GM23338 (cell line): ENCODE measurements around the gene MAPK14. TPM values are rescaled to one million over a fixed set of nuclear protein-coding genes. Genes with fewer than 3 reads are reported as not detected.

Experiments
- ATAC-seq: fragments of 200-7000 bp; cut with Tn5 transposase; 3 replicates; pipeline ENCODE4 v1.9.1; 2020
- DNase-seq: peaks from one replicate; pipeline ENCODE4 v3.0.0-alpha.2; 2015; ENCODE audit warnings: low spot score
- H2AFZ ChIP-seq: fragments of 200-600 bp; sonication (generic); 2 replicates; pipeline ENCODE4 v1.8.0; 2016; ENCODE audit warnings: antibody characterized with exemption, mild to moderate bottlenecking, moderate library complexity
- H3F3A ChIP-seq: fragments of 200-600 bp; sonication (generic); replicated peaks from 2 replicates; pipeline ENCODE4 v1.8.0; 2017; ENCODE audit warnings: antibody characterized with exemption, mixed run types, low read depth
- H3K27ac ChIP-seq: fragments of 200-600 bp; sonication (generic); 2 replicates; pipeline ENCODE4 v1.6.1; 2016; ENCODE audit warnings: low read depth
- H3K27me3 ChIP-seq: fragments of 200-600 bp; sonication (generic); 2 replicates; pipeline ENCODE4 v1.8.0; 2016; ENCODE audit warnings: mild to moderate bottlenecking, mixed run types, moderate library complexity; ENCODE audit not compliant: insufficient read depth
- H3K36me3 ChIP-seq: fragments of 200-600 bp; sonication (generic); 2 replicates; pipeline ENCODE4 v1.8.0; 2016; ENCODE audit warnings: mild to moderate bottlenecking; ENCODE audit not compliant: insufficient read depth
- H3K4me1 ChIP-seq: fragments of 200-600 bp; sonication (generic); 2 replicates; pipeline ENCODE4 v1.8.0; 2016; ENCODE audit warnings: mild to moderate bottlenecking, moderate library complexity; ENCODE audit not compliant: insufficient read depth
- H3K4me2 ChIP-seq: fragments of 200-600 bp; sonication (generic); 2 replicates; pipeline ENCODE4 v1.7.1; 2017; ENCODE audit warnings: mixed run types
- H3K4me3 ChIP-seq: fragments of 200-600 bp; sonication (generic); 2 replicates; pipeline ENCODE4 v1.6.1; 2016; ENCODE audit warnings: mixed run types
- H3K79me2 ChIP-seq: fragments of 200-600 bp; sonication (generic); replicated peaks from 2 replicates; pipeline ENCODE4 v1.8.0; 2017; ENCODE audit warnings: mild to moderate bottlenecking; ENCODE audit not compliant: insufficient read depth
- H3K9me2 ChIP-seq: fragments of 200-600 bp; sonication (generic); 2 replicates; pipeline ENCODE4 v1.8.0; 2017; ENCODE audit not compliant: insufficient read depth
- H4K20me1 ChIP-seq: fragments of 200-600 bp; sonication (generic); replicated peaks from 2 replicates; pipeline ENCODE4 v1.8.0; 2017; ENCODE audit warnings: mild to moderate bottlenecking; ENCODE audit not compliant: insufficient read depth
- H3K27ac Mint-ChIP-seq: 2 replicates; pipeline ENCODE4 v1.8.0; 2020; ENCODE audit warnings: inconsistent platforms, mild to moderate bottlenecking, moderate library complexity, mixed read lengths
- H3K27me3 Mint-ChIP-seq: 3 replicates; pipeline ENCODE4 v1.8.0; 2022; ENCODE audit warnings: low read depth, mild to moderate bottlenecking, moderate library complexity, mixed read lengths, inconsistent platforms; ENCODE audit not compliant: insufficient read depth, poor library complexity
- H3K36me3 Mint-ChIP-seq: 3 replicates; pipeline ENCODE4 v1.8.0; 2021; ENCODE audit warnings: low read depth, mild to moderate bottlenecking, inconsistent platforms, moderate library complexity, mixed read lengths
- H3K4me1 Mint-ChIP-seq: 3 replicates; pipeline ENCODE4 v1.8.0; 2020; ENCODE audit warnings: mild to moderate bottlenecking, inconsistent platforms, mixed read lengths
- H3K4me3 Mint-ChIP-seq: 3 replicates; pipeline ENCODE4 v1.8.0; 2021; ENCODE audit warnings: moderate library complexity, mild to moderate bottlenecking, inconsistent platforms, mixed read lengths
- H3K9me3 Mint-ChIP-seq: 3 replicates; pipeline ENCODE4 v1.8.0; 2020; ENCODE audit warnings: moderate library complexity, mild to moderate bottlenecking, inconsistent platforms, mixed read lengths
- EZH2 ChIP-seq: fragments of 200-600 bp; sonication (generic); IDR thresholded peaks from one replicate; pipeline ENCODE4 v1.8.0; 2017; ENCODE audit warnings: antibody characterized with exemption, mild to moderate bottlenecking, low read depth; ENCODE audit not compliant: unreplicated experiment
- EZH2phosphoT487 ChIP-seq: fragments of 200-600 bp; sonication (generic); IDR thresholded peaks from one replicate; pipeline ENCODE4 v1.8.1; 2018; ENCODE audit warnings: antibody characterized with exemption; ENCODE audit not compliant: unreplicated experiment
- JUNB ChIP-seq: IDR thresholded peaks from one replicate; pipeline ENCODE4 v1.6.1; 2016; ENCODE audit warnings: antibody characterized with exemption; ENCODE audit not compliant: unreplicated experiment
- REST ChIP-seq: IDR thresholded peaks from one replicate; pipeline ENCODE4 v1.6.1; 2018; ENCODE audit warnings: antibody characterized with exemption; ENCODE audit not compliant: unreplicated experiment
- ZNF114 ChIP-seq: fragments of 250-450 bp; sonication (Bioruptor Pico); IDR thresholded peaks from 2 replicates; pipeline ENCODE4 v1.5.0; 2020; ENCODE audit warnings: mild to moderate bottlenecking, moderate library complexity
- ZNF462 ChIP-seq: fragments of 250-450 bp; sonication (Bioruptor Pico); IDR thresholded peaks from 2 replicates; pipeline ENCODE4 v1.5.0; 2020; ENCODE audit warnings: mild to moderate bottlenecking, moderate library complexity
- polyA plus RNA-seq: library from polyadenylated mRNA; unstranded; fragments of >200 nt; fragmentation: Nextera tagmentation; extraction: Ambion mirVana; gene quantifications from 2 replicates; pipeline ENCODE4 v1.2.1, GENCODE V29; 2016
- total RNA-seq: library from RNA; depleted of rRNA; stranded (reverse); fragments of >200 nt; shearing (Covaris generic); gene quantifications from 2 replicates; pipeline ENCODE4 v1.2.3, GENCODE V29; 2014

The MAPK14 gene
- total and polyA plus RNA-seq, 2 experiments from 2014 or later, result 8.8 to 44.5 TPM

- TF ChIP-seq ZNF462 (CRISPR knock-in tag) (no peak), ZNF114 (CRISPR knock-in tag) (no peak), REST (no peak), EZH2phosphoT487 (no peak), EZH2 (no peak)
Observed at GRCh38 chr6:36104836-36105235, 77.2 kb downstream of the MAPK14 start (continued).

GRCh38 chr6:36109092-36109491 is 81.5 kb downstream of the MAPK14 start:
- H3K36me3 Mint-ChIP-seq, result peaks cover 10% of the 10 kb centered on the region; the same call in 1 of the 3 replicates
- peaks cover 7% of the 10 kb centered on the region for H3K27me3 Mint-ChIP-seq
- Histone ChIP-seq H4K20me1 (no peaks in the 10 kb centered on the region; the same call in 1 of the 2 replicates), H3K27me3 (no peaks in the 10 kb centered on the region), H3K9me2 (no peaks in the 10 kb centered on the region), H3K4me1 (no peaks in the 10 kb centered on the region), H3K4me2 (no peak overlapping the region), H3K4me3 (no peak overlapping the region), H3F3A (no peaks in the 10 kb centered on the region), H2AFZ (no peak overlapping the region), H3K27ac (no peak overlapping the region), H3K79me2 (no peaks in the 10 kb centered on the region), H3K36me3 (no peaks in the 10 kb centered on the region)
- H3K4me3 Mint-ChIP-seq, result no peak overlapping the region
- ATAC-seq (no peak), DNase-seq (no peak)
- no peak for TF ChIP-seq JUNB
- peaks cover 12% of the 10 kb centered on the region; the same call in 2 of the 3 replicates for H3K4me1 Mint-ChIP-seq
- H3K9me3 Mint-ChIP-seq, result no peaks in the 10 kb centered on the region
- H3K27ac Mint-ChIP-seq, result no peak overlapping the region
